Measurements from ENCODE around the gene GAD1.

Gene GAD1

DNA sequence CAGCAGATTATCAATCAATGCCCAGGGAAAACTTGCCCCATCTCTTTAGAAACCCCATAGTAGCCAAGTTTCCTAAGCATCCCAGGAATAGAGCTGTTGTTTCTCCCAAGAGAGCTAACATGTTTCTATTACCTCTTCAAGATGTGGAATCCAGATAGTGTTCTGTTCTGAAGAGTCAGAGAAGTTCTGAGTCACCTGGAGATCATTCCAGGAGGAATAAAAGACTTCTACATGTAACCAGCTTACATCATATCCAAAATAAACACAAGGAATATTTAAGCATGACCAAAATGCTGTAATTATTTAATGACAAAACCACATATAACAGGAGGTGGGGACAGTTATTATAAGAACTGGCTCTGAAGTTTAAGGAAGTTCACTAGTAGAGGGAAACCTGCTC is 61.4 kb downstream of the GAD1 start:
- TF ChIP-seq FOXM1 (IDR thresholded peaks at IDR 0.05; ENCODE audit: borderline replicate concordance, low read depth) (no peak), NFIC (IDR thresholded peaks at IDR 0.05) (no peak), TCF12 (IDR thresholded peaks at IDR 0.05; ENCODE audit: low read depth) (no peak), RAD21 (IDR thresholded peaks at IDR 0.05; ENCODE audit: low read depth) (no peak), CREB1 (IDR thresholded peaks at IDR 0.05; ENCODE audit: low read depth) (no peak), ZBTB7A (IDR thresholded peaks at IDR 0.05; ENCODE audit: low read depth) (no peak), YY1 (IDR thresholded peaks at IDR 0.05; ENCODE audit: low read depth) (no peak), EP300 (IDR thresholded peaks at IDR 0.05; ENCODE audit: borderline replicate concordance) (no peak), EGR1 (IDR thresholded peaks at IDR 0.05) (no peak), CEBPB (IDR thresholded peaks at IDR 0.05) (no peak), TEAD4 (IDR thresholded peaks at IDR 0.05) (no peak), TAF1 (IDR thresholded peaks at IDR 0.05; ENCODE audit: low read depth) (no peak)
- TF ChIP-seq, protein P1, sequence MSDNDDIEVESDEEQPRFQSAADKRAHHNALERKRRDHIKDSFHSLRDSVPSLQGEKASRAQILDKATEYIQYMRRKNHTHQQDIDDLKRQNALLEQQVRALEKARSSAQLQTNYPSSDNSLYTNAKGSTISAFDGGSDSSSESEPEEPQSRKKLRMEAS (IDR thresholded peaks at IDR 0.05), result no peak
- TF ChIP-seq, protein P2, sequence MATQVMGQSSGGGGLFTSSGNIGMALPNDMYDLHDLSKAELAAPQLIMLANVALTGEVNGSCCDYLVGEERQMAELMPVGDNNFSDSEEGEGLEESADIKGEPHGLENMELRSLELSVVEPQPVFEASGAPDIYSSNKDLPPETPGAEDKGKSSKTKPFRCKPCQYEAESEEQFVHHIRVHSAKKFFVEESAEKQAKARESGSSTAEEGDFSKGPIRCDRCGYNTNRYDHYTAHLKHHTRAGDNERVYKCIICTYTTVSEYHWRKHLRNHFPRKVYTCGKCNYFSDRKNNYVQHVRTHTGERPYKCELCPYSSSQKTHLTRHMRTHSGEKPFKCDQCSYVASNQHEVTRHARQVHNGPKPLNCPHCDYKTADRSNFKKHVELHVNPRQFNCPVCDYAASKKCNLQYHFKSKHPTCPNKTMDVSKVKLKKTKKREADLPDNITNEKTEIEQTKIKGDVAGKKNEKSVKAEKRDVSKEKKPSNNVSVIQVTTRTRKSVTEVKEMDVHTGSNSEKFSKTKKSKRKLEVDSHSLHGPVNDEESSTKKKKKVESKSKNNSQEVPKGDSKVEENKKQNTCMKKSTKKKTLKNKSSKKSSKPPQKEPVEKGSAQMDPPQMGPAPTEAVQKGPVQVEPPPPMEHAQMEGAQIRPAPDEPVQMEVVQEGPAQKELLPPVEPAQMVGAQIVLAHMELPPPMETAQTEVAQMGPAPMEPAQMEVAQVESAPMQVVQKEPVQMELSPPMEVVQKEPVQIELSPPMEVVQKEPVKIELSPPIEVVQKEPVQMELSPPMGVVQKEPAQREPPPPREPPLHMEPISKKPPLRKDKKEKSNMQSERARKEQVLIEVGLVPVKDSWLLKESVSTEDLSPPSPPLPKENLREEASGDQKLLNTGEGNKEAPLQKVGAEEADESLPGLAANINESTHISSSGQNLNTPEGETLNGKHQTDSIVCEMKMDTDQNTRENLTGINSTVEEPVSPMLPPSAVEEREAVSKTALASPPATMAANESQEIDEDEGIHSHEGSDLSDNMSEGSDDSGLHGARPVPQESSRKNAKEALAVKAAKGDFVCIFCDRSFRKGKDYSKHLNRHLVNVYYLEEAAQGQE (IDR thresholded peaks at IDR 0.05; ENCODE audit: low read depth), result no peak
- TF ChIP-seq, protein P3, sequence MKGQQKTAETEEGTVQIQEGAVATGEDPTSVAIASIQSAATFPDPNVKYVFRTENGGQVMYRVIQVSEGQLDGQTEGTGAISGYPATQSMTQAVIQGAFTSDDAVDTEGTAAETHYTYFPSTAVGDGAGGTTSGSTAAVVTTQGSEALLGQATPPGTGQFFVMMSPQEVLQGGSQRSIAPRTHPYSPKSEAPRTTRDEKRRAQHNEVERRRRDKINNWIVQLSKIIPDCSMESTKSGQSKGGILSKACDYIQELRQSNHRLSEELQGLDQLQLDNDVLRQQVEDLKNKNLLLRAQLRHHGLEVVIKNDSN (IDR thresholded peaks at IDR 0.05), result no peak

DNA sequence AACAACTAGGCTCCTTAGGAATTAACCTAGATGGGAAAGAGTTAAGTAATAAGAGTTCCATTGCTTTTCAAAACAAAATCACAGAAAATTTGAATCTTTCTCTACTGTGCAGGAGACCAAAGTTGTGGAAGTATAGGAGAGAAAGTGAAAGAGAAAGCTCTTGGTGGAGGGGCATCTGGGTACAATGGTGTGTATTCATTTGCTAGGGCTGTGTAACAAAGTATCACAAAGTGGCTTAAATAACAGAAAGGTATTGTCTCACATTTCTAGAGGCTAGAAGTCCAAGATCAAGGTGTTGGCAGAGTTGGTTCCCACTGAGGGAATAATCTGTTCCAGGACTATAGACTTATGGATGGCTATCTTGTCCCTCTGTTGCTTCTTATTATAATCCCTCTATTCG is 61.8 kb downstream of the GAD1 start:
- no peak for TF ChIP-seq TEAD4 (IDR thresholded peaks at IDR 0.05)
- no peak for TF ChIP-seq CREB1 (IDR thresholded peaks at IDR 0.05; ENCODE audit: low read depth)
- TF ChIP-seq EGR1 (IDR thresholded peaks at IDR 0.05), result no peak
- no peak for TF ChIP-seq RAD21 (IDR thresholded peaks at IDR 0.05; ENCODE audit: low read depth)
- TF ChIP-seq EP300 (IDR thresholded peaks at IDR 0.05; ENCODE audit: borderline replicate concordance), result no peak
- no peak for TF ChIP-seq ZBTB7A (IDR thresholded peaks at IDR 0.05; ENCODE audit: low read depth)
- TF ChIP-seq CEBPB (IDR thresholded peaks at IDR 0.05), result no peak
- no peak for TF ChIP-seq YY1 (IDR thresholded peaks at IDR 0.05; ENCODE audit: low read depth)
- TF ChIP-seq, protein P1 (IDR thresholded peaks at IDR 0.05), result no peak
- no peak for TF ChIP-seq TAF1 (IDR thresholded peaks at IDR 0.05; ENCODE audit: low read depth)
- no peak for TF ChIP-seq NFIC (IDR thresholded peaks at IDR 0.05)
- TF ChIP-seq, protein P3 (IDR thresholded peaks at IDR 0.05), result no peak

DNA sequence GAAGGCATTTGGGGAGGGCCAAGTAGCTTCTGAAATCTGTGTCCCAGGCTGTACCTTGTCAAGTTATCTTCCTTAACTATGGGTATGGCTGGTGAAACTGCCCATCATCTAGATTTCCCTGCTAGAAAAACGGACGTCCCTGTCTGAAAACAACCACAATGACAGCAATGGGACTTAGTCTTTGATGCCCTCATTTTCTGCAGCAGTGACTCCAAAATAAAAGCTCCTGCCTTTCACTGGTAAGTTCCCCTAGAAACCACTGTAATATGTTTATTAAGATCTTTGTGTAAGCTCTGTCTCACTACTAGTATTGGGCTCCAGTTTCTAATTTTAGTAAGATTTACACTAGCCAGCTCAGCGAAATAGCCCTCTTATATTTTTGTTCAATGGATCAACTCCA is 65.2 kb downstream of the GAD1 start:
- TF ChIP-seq TEAD4 (IDR thresholded peaks at IDR 0.05) (no peak), YY1 (IDR thresholded peaks at IDR 0.05; ENCODE audit: low read depth) (no peak)

DNA sequence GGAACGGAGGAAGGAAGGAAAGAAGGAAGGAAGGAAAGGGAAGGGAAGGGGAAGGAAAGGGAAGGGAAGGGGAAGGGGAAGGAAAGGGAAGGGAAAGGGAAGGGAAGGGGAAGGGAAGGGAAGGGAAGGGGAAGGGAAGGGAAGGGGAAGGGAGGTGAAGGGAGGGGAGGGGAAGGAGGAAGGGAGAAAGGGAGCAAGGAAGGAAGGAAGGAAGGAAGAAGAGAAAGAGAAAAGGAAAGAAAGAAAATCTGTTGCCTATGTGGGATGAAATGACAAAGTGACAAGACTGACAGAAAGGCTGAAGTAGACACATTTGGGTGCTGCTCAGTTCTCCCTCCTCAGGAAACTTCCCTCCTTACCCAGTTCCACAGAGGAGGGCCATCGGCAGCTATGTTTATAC is 66.1 kb downstream of the GAD1 start:
- TF ChIP-seq FOXM1 (IDR thresholded peaks at IDR 0.05; ENCODE audit: borderline replicate concordance, low read depth), result no peak
- no peak for TF ChIP-seq TEAD4 (IDR thresholded peaks at IDR 0.05)
- no peak for TF ChIP-seq EP300 (IDR thresholded peaks at IDR 0.05; ENCODE audit: borderline replicate concordance)

DNA sequence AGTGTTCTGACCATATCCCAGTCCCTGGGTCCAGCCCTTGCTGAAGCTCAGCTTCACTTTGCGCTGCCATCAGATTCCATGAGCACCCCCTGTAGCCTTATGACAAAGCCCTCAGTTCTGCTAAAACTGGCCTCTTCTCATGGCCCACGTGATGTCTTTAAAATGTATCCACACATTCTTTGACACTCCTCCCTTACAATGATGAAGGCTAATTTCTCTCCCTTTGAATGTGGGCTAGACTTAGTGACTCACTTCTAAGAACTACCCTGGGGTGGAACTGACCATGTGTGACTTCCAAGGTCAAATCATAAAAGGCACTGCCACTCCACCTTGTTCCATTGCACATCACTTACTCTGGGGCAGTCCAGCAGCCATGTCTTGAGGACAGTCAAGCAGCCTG is 67.0 kb downstream of the GAD1 start:
- TF ChIP-seq, protein P1 (IDR thresholded peaks at IDR 0.05), result peak; percentile 57
- TF ChIP-seq, protein P3 (IDR thresholded peaks at IDR 0.05), result peak; percentile 89
- peak; percentile 60 for TF ChIP-seq TEAD4 (IDR thresholded peaks at IDR 0.05)
- TF ChIP-seq TCF12 (IDR thresholded peaks at IDR 0.05; ENCODE audit: low read depth), result 0 out of 2 replicates have a peak, but pooled peaks have one; percentile 24
- TF ChIP-seq YY1 (IDR thresholded peaks at IDR 0.05; ENCODE audit: low read depth), result peak; percentile 62
- no peak for TF ChIP-seq ZBTB7A (IDR thresholded peaks at IDR 0.05; ENCODE audit: low read depth)
- no peak for TF ChIP-seq CREB1 (IDR thresholded peaks at IDR 0.05; ENCODE audit: low read depth)
- TF ChIP-seq EP300 (IDR thresholded peaks at IDR 0.05; ENCODE audit: borderline replicate concordance), result peak; percentile 56; the same call in 1 of the 2 replicates

DNA sequence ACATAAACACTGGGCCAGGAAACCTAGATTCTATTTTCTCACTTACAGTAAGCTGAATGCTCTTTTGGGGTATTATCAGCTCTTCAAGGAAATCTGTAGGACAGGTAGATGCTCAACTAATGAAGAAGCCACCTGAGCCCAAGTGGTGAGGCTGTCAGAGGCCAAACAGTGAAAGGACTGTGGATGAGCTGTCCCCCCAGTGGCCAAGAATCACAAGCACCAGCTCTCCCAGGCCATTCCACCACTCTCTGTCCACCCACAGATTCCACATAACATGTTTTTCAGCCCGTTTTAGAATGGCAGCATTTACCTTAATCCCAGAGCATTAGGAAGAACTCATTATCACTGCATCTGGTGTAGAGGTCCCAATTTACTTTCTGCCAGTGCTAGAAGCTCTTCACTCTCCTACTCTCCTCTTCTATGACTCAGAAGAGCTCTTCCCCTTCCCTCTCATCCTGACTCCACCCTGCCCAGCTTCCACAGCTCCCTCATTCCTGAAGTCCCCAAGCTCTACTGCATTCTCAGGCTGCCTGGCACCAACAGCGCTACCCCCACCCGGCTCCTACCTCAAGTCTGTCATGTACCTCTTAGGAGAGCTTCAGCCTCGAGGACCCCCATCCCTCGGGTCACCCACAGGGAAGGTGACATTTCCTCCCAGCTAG is 68.6 kb downstream of the GAD1 start:
- TF ChIP-seq EGR1 (IDR thresholded peaks at IDR 0.05), result no peak
- TF ChIP-seq, protein P2 (IDR thresholded peaks at IDR 0.05; ENCODE audit: low read depth), result no peak
- TF ChIP-seq CREB1 (IDR thresholded peaks at IDR 0.05; ENCODE audit: low read depth), result no peak
- TF ChIP-seq FOXM1 (IDR thresholded peaks at IDR 0.05; ENCODE audit: borderline replicate concordance, low read depth), result no peak
- no peak for TF ChIP-seq NFIC (IDR thresholded peaks at IDR 0.05)
- TF ChIP-seq, protein P1 (IDR thresholded peaks at IDR 0.05), result no peak
- TF ChIP-seq RAD21 (IDR thresholded peaks at IDR 0.05; ENCODE audit: low read depth), result no peak
- TF ChIP-seq TCF12 (IDR thresholded peaks at IDR 0.05; ENCODE audit: low read depth), result no peak
